NCI-H2029 treated with DMSO at 0.1 percent for 48 hours (cell line): ENCODE results near the gene ISOC2.

Experiments used
- DNase-seq: peaks from one replicate; lab custom pipeline; 2025; lab: John Stamatoyannopoulos, UW

Gene ISOC2

DNA sequence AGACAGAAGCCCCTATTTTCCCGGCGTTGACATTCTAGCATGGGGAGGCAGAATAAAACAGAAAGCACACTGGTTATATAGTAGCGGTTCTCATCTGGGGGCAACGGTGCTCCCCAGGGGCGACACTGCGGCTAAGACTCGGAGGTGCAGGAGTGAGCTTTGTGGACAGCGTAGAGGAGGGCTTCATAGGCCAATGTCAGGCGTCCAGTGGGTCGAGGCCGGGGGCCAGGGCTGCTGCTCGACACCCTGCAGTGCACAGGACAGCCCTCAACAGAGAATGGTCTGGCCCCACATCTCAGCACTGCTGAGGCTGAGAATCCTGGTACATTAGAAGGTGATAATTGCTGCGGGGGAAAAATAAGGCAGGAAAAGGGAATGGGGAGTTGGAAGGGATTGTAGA lies 16.5 kb upstream of the ISOC2 start:
- DNase-seq: no peak

- peak; percentile 78 for DNase-seq
These were observed 14.8 kb upstream of the ISOC2 start, which contains the start of gene ZNF628 for GRCh38 chr19:55476100-55476775. ZNF628 (plus strand) TSS chr19:55476617; CDS start chr19:55479911, 3,294 bp downstream.

DNA sequence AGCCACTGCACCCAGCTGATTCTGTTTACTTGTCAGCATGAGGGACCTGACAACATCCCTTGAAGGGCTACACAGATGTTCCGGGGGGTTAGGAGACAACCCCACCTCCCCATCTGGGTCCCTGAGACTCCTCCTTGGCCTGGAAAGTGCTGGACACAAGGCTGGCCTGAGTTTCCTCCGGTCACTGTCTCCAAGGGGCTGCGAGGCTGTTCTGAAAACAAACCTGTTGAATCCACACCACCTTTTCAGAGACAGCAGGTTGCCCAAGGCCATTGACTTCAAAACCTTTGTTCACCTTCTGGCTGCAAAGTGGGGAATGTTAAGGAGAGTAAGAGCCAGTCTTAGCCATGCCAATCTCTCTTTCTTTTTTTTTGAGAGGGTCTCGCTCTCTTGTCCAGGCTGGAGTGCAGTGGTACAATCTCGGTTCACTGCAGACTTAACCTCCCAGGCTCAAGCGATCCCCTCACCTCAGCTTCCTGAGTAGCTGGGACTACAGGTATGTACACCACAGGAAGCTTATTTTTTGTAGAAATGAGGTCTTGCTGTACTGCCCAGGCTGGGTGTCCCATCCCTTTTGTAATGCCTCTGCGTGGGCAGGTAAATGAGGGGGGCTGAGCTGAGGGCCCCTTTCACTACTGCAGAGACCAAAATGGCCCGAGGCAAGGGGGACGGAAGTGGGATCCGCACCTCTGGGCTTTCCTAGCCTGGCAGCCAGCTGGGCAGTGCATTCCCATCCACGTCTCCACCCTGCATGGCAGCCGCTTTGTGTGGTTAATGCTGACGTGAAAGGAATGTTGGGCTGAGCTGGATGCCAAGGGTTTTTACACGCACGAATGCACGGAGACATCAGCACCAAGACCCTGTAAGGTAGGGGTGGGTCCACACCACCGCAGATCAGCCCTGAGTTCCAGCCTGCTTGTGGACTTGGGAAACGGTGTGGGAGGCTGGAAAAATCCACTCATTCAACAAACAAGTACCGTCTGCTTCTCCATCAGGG lies 13.1 kb upstream of the ISOC2 start:
- no peak for DNase-seq

GRCh38 chr19:55473225-55474012 lies 12.0 kb upstream of the ISOC2 start:
- no peak for DNase-seq

- DNase-seq: no peak
These were observed 11.0 kb upstream of the ISOC2 start for GRCh38 chr19:55472463-55472862.

DNA sequence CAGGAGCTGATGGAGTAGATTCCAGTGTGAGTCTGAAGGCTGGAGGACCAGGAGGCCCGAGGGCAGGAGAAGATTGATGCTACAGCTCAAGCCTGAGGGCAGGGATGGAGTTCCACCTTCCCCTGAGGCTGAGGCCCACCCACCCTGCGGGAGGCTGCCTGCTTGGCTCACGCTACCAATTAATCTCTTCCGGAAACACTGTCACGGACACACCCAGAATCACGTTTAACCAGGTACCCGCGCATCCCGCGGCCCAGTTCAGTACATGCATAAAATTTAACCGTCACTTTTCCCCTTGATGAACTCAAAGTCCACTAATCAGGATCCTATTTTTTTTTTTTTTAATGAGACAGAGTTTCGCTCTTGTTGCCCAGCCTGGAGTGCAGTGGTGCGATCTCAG lies 9.8 kb upstream of the ISOC2 start:
- DNase-seq: no peak

GRCh38 chr19:55468054-55468393 lies 6.6 kb upstream of the ISOC2 start:
- DNase-seq: no peak

- no peak for DNase-seq
These were observed 6.0 kb upstream of the ISOC2 start for GRCh38 chr19:55467236-55468053.

GRCh38 chr19:55466241-55466614 lies 4.8 kb upstream of the ISOC2 start:
- no peak for DNase-seq

DNA sequence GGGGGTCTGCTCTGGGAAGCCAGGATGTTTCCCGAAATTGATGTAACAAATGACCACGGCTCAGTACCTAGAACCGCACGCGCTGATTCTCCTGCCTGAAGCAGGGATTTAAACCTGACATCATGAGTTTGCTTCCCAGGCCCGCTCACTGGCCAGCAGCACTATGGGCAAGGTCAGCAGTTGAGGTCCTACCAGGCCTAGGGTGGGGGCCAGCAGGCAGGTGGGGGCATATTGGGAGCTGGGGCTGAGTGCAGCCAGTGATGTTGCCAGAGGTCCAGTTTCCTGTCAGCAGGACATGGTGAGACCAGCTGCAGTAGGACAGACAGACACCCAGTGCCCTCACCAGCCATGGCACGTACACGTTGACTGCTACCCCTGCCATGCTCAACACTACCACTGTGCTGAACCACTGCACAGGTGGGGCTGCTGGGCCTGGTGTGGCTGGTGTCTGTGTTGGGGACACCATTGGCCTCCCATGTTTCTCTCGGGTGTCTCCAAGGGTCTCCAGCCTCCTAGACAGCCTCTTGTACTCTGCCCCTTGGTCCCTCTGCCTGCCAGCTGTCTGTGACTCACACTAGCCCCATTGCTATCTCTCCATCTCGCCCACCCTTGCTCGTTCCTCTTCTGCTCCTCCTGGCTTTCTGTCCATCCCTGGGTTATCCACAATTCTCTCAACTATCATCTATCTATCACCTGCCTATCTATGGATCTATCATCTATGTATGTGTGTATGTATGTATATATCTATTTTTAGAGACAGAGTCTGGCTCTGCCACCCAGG lies 4.2 kb upstream of the ISOC2 start:
- no peak for DNase-seq

GRCh38 chr19:55464662-55465054 lies 3.2 kb upstream of the ISOC2 start, which contains the start of gene C19orf85:
C19orf85 (minus strand) TSS chr19:55464751; CDS start chr19:55464554, 197 bp downstream.
- DNase-seq: no peak

GRCh38 chr19:55464039-55464661 lies 2.7 kb upstream of the ISOC2 start:
- DNase-seq: no peak

- no peak for DNase-seq
These were observed 2.2 kb upstream of the ISOC2 start for GRCh38 chr19:55463583-55464031.

GRCh38 chr19:55462722-55463121 lies 1.3 kb upstream of the ISOC2 start:
- DNase-seq: no peak

- no peak for DNase-seq
These were observed 658 bp upstream of the ISOC2 start for GRCh38 chr19:55461974-55462626.

DNA sequence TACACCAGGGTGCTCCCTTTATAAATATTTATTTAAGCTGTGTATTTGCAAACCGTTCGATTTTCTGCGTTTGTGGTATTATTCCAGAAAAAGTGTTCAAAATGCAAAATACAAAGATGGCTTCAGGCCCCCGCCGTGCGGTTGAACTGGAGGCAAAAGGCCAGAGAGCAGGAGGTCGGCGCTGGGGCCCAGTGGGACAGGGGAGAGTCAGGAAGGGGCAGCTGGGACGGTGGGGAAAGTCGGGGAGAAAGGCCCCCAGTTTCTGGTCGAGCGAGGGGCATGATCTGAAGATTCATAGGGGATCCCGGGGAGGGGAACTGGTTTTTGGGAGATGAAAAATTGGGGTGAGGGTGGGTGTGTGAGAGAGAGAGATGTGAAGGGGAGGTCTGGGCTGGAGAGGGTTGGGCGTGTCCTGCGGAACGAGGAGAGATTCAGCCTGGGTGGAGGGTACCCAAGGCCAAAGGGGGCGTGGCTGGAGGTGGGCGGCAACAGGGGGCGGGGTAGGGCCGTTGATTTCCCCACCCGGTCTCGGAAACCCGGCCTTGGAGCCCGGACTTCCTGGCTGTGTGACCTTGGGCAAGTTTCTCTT lies 678 bp downstream of the ISOC2 start:
- no peak for DNase-seq

DNA sequence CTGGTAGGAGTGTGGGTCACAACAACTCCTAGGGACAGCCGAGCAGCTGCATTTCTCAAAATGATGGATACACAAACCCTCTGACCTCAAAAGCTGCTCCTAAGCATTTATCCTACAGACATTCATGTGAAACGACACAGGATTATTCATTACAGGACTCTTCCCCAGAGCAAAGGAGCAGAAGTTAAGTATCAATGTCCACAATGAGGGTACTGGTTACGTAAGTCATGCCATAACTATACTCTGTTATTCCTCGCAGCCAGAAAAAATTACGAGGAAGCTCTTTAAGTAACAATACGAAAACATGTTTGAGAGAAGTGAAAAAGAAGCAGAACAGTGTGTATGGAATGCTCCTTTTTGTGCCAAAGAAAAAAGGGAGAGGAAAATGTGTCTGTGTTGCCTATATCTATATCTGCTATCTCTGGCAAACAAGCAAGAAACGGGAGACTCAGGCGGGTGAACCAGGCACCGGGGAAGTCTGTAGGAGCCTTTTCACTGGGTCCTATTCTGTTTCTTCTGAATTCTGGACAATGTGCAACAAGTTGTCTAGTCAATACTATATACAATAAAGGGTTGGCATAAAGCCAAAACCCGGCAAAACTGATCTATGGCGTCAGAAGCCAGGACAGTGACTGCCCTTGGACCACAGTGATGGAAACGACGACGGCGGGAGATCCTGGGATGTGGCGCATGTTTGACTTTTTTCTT lies 1.3 kb downstream of the ISOC2 start:
- no peak for DNase-seq

DNA sequence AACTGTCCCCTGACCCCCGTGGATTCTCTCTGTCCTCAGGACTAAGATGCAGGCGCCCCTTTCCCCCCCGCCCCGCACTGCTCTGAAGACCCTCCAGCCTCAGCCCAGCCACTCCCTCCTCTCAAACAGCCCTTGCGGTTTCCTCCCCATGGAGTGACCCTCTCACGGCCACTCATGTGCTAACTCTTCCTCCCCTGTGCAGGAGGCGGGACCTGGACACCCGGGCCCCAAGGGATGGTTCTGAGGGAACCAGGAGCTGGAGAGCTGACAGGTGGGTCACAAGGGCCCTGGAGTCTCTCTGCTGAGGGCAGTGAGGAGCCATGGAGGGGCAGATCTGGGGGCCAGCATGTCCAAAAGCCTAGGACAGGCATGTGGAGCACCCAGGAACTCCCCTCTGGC lies 1.9 kb downstream of the ISOC2 start:
- no peak for DNase-seq
